ENCODE results near the gene ACLY.
"Not testable (repeated sequence)": the region's sequence is repeated elsewhere in the genome, so short reads cannot be mapped to it uniquely, and the experiment has no call there.

Gene ACLY

DNA sequence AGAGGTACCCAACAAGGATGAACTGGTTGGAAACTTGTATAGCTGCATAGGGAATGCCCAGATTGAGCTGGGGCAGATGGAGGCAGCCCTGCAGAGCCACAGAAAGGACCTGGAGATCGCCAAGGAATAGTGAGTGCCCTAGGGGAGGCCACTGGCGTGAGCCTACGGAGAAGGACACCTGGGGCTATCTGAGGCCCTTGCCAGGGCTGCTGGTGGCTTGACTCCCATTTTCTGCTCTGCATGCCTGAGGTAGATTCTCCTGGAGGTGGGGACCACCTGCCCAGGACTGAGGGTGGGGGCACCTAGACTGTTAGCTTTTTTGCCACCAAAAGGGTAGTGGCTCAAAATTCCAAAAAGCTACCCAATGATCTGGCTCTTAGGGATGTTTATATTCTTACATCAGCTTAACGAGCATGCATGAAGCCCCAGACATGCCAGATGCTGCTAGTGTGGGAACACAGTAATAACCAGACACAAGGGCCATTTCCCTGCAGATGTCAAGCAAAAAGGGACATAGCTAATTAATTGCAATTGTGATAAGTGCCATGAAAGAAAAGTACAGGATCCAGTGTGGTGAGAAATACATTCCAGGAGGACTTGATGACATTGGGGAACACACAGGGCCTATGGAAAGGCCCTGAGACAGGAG, 20.4 kb upstream of the ACLY start:
- DNase-seq (ENCODE audit: low spot score), result no peak

DNA sequence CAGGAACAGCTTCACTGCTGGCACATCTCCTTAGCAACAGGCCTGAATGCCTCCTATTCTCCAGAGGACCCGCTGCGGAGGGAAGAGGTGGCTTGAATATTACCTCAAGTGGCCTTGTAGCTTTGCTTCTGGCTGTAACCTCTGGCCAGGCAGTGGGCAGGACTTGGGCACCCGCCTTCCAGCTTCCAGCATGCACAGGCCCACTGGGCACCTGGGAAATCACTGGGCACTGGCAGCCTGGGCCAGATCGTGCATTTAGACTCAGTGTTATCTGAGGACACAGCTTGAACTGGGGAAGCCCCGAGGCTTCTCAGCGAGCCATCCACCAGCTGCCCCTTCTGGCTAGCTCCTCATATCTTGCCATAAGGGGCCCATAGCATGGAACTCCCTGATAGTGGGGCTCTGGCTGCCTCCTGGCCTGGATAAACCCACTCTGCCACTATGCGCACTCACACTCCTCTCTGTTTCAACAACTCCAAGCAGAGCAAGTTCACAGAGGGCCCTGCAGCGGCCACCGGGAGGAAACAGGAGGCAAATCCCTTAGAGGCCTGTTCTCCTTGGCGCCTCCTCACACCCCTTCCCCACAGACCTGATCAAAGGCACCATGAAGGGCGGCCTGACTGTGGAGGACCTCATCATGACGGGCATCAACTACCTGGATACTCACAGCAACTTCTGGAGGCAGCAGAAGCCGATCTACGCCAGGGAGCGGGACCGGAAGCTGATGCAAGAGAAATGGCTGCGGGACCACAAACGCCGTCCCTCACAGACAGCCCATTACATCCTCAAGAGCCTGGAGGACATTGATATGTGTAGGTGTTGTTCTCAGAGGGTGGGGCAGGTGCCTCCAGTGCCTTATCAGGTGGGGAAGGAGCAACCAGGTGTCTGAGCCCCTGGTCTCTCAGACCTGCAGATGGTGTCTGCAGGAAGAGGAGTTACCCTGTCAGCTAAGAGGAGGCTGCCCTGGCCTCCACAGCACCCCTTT, 19.5 kb upstream of the ACLY start:
- DNase-seq (ENCODE audit: low spot score), result no peak

DNA sequence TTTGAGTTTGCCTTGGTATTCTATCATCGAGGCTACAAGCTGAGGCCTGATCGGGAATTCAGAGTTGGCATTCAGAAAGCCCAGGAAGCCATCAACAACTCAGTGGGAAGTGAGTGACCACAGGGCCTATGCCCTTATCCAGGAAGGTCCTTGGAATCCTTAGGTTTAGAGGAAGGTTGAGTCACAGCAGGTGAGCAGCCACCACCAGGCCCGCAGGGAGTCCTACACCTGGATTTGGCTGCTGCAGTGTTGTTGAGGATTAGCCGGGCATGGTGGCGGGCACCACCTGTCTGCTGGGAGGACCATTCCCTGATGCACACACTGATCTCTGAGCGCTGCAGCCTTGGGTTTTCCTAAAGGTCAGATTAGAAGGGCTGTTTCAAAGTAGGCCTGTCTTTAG, 16.9 kb upstream of the ACLY start:
- no peak for DNase-seq (ENCODE audit: low spot score)

DNA sequence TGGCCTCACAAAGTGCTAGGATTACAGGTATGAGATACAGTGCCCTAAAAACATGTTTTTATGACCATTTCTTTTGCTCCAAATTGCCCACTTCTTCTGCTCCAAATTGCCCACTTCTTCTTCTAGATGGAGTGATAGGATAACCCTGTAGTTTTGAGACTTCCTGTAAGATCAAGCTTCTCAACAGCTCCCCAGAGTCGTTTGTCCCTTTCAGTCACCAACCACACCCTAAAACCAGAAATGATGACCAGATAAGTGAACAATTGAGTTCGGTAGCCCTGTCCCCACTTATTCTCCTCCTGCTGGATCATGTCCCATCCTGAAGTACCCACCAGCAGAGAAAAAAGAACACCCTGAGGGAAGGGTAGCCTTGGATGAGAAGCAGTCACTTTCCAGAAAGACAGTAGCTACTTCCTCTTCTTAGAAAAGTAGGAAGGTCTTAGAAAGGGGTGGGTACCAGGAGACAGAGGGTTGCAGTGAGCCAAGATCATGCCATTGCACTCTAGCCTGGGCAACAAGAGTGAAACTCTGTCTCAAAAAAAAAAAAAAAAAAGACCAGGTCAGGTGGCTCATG, 14.2 kb upstream of the ACLY start:
- DNase-seq (ENCODE audit: low spot score), result peak; percentile 28

DNA sequence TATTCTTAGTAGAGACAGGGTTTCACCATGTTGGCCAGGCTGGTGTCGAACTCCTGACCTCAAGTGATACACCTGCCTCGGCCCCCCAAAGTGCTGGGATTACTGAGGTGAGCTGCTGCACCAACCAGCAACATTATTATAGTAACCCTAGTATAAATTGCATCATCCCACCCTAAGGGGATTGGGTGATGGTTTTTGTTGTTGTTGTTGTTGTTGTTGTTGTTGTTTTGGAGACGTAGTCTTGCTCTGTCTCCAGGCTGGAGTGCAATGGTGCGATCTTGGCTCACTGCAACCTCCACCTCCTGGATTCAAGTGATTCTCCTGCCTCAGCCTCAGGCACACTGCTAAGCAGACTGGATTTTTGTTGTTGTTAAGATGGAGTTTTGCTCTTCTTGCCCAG, 13.0 kb upstream of the ACLY start:
- not testable (repeated sequence) for DNase-seq (ENCODE audit: low spot score)

DNA sequence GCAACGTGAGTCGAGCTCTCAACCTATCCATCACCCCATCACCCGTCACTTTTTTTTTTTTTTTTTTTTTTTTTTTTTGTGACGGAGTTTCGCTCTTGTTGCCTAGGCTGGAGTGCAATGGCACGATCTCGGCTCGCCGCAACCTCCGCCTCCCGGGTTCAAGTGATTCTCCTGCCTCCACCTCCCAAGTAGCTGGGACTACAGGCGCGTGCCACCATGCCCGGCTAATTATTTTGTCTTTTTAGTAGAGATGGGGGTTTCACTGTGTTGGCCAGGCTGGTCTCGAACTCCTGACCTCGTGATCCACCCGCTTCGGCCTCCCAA, 12.0 kb upstream of the ACLY start:
- not testable (repeated sequence) for DNase-seq (ENCODE audit: low spot score)

DNA sequence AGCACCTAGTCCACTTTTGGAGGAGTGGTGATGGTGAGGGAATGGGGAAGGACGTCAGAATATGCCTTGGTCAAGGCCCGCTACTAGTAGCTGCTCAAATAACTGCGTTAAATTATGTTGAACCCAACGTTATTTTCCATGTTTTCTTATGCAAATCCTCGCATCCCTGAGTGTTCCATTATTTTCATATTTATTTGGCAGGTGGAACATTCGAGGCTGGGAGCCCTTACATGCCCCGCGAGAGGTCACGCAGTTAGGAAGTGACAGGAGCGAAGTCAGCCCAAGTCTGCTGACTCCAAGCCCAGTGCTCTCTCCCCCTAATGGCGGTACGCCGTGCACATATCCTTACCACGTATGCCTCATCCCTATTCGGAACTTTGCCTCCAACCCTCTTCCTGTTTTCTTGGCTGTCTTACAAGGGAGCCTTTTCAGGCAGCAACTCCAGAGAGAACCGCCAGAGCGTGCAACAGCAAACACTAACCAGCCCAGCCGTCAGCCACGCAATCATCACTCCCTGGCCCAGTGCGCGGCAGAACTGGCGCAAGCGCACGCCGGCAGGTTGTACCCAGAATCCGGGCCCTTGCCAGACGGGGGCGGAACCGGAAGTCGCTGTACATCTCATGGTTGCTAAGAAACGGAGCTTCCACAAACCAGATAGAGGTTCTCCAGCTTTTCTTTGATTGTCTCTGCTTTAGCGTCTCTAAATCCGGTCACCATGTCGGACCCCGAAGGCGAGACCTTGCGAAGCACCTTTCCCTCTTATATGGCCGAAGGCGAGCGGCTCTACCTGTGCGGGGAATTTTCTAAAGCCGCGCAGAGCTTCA, 11.5 kb upstream of the ACLY start, which contains the start of gene ODAD4:
Gene ODAD4 (plus strand): TSS at position 609 of the 824 bp plus-strand sequence. CDS start 107 bp downstream, at position 716.
- peak; percentile 97 for DNase-seq (ENCODE audit: low spot score)

DNA sequence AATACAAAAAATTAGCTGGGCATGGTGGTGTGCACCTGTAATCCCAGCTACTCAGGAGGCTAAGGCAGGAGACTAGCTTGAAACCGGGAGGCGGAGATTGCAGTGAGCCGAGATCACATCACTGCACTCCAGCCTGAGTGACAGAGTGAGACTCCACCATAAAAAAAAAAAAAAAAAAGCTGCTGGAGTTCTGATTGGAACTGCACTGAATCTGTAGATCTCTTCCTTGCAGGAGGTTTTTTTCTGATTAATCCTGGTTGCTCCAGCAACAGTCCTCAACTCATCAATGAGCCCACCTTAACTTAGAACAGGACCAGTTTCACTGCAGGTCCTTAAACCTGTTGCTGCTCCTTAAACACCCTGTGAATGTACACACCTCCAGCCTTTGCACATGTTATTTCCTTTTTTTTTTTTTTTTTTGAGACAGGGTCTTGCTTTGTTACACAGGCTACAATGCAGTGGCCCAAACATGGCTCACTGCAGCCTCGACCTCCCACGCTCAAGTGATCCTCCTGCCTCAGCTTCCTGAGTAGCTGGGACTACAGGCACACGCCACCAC, 10.0 kb upstream of the ACLY start:
- no peak for DNase-seq (ENCODE audit: low spot score)

DNA sequence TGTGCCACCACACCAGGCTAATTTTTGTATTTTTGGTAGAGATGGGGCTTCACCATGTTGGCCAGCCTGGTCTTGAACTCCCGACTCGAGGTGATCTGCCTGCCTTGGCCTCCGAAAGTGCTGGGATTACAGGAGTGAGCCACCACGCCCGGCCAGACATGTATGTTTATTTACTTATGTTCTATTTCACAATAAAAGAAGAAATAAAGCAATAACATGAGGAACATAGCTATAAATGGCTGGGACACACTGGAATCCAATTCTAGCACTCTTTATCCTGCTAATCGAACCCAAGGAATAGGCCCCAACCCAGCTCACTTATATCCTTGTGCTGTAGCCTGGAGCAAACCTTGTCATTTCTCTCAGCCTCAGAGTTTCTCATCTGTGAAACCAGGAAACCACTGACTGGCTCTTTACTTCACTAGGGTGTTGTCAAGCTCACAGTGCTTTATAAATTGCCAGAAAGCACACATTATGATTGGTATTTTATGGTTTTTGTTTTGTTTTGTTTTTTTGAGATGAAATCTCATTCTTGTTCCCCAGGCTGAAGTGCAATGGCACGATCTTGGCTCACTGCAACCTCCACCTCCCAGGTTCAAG, 7.3 kb upstream of the ACLY start:
- DNase-seq (ENCODE audit: low spot score), result no peak

DNA sequence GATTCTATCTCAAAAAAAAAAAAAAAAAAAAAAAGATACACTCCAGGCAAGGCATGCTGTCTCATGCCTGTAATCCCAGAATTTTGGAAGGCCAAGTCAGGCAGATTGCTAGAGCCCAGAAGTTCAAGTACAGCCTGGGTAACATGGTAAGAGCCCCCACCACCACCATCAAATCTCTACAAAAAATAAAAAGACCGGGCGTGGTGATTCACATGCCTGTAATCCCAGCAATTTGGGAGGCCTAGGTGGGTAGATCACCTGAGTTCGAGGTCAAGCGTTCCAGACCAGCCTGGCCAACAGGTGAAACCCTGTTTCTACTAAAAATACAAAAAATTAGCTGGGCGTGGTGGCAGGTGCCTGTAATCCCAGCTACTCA, 1.8 kb upstream of the ACLY start:
- DNase-seq (ENCODE audit: low spot score), result no peak

DNA sequence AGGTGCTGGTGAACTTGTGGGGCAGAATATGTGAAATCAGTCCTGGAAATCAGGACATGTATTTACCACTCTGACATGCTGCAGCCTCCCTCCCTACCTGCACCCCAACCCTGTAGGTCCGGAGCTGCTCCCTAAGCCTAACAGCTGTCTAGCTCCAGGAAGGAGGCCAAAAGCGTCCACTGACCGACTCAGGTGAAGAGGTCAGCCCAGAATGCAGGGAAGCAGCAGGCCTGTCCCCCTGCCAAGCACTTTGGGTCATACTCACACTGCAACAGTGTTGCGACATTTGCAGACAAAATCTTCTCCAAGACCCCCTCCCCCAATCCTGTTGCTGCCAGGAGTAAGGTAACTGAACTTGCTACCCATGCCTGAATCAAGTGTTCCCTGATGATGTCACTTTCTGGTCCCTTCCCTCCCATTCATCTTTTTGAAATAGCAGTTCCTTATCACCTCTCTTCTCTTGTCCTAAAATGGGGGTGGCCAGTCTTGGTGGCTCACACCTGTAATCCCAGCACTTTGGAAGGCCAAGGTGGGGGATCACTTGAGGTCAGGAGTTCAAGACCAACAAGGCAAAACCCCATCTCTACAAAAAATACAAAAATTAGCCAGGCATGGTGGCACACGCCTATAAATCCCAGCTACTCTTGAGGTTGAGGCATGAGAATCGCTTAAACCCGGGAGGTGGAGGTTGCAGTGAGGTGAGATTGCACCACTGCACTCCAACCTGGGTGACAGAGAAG, 1.3 kb upstream of the ACLY start:
- DNase-seq (ENCODE audit: low spot score), result no peak

DNA sequence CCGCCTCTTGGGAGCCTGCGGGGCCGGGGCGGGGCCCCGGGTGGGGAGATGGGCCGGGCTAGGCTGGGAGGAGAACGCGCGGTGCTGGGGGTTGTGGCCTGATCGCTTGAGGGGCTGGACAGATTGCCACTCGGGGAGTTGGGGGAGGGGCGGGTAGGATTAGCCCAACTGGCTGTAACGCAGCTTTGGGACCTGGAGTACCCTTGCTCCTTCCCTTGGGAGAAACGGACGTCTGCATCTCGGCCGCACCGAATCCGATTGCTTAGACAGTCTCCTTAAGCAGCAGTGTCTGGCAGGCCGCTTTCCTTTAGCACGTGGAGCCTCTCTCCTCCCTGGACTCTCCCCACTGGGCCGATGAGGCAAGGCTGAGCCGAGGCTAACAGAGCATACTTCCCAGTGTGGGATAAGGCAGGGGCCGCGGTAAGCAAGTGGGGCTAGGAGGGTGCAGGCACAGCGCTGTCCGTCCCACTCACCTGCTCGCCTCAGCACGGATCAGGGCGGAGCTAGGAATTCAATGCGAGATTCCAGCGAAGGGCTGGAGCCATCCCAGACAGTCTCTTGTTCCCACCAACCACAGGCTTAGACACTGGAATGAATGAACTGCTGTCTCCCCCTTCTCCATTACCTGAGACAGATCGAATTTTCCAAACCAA, 540 bp upstream of the ACLY start:
- DNase-seq (ENCODE audit: low spot score), result no peak

DNA sequence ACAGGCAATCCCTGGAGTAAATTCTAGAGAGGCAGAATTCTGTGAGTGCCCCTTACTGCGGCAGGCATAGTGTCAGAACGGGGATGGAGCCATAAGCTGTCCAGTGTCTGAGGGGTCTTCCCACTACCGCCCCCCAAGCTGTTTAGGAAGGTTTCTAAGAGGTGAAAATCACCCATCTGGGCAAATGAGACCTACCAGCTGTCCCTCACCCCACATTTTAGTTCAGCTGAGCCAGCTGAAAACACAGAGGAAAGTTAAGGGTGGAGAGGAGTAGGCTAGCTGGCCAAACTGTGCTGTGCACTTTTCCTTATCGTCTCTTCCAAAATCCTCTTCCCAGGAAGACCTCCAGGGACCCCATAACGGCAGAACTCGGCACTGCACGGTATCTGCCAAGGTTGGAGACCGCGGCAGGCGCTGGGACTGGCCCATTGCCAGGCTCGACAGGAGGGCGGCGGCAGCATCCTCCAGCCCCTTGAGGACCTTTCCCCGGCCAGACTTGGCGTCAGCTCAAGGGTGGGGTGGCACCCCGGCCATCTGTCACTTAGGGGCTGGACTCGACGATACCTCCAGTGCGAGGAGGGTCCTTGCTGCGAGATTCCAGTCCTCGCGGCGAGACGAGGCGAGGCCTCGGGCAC, 955 bp downstream of the ACLY start:
- DNase-seq (ENCODE audit: low spot score), result peak; percentile 65

DNA sequence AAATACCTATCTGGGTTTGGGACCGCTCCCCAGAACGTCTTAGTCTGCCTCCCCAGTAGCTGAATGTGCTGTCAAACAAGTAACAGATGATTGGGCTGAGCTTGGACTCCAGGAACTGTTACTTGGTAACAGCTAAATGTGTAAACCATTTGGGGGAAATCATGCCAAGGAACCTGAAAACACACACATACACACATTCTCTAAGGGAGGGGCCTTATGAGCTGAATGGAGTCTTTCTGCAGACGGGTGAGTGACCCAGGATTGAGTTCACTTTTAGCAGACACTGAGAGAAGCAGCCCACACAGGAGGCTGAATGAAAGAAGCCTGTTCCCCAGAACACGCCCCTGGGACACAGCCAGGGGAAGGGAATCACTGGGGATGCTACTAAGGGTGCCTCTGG, 1.6 kb downstream of the ACLY start:
- peak; percentile 30 for DNase-seq (ENCODE audit: low spot score)

DNA sequence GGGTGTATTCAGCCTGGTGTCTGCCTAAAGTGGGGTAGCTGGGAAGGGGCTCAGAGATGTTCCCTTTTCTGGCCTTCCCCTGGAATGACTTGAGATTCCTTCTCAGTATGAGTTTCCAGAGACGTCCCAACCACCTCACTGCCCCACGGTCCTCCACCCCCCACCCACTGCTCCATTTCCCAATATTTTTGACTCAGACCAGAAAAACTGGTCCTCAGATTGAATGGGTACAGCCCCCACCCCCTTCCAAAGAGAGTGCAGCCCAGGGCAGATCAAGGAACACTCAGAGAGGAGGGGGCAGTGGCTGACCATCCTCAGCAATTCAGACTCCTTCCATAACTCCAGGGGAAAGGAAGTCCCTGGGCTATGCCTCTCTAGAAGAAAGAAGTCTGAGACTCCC, 3.2 kb downstream of the ACLY start:
- DNase-seq (ENCODE audit: low spot score), result no peak

DNA sequence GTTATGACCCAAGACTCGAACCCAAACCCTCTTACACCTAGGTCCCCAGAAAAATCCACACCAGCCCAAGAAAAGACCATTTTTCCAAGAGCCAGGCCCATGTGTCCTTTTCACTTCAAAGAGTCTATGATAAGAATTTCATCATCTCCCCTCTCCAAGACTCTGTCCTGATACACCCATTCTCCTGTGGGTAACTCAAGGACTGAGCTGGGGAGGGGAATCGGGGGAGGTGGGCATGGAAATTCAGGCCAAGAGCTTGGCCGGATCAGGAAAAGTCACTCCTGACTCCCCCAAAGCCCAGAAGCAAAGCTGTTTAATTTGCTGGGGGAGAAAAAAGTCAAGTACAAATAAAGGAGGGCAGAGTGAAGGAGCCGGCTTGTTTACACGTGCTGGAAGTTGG, 3.7 kb downstream of the ACLY start:
- no peak for DNase-seq (ENCODE audit: low spot score)

DNA sequence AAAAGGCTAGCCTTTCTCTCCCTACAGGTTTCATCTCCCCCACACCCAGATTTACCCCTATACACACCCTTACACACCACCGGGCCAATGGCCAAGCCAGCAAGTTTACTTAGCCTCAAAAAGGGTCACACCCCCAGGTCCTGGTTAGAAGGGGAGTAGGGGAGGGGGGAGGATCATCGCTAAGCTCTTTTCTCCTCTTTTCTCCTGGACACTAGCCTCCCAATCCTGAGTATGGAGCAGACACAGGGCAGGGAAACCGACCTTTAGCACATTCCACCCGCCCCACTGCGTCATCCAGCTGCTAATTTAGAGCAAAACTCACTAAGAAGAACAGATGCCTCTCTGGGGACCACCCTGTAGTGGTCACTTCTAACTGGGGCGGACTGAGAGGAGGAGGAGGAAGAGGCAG, 4.4 kb downstream of the ACLY start:
- DNase-seq (ENCODE audit: low spot score), result no peak

DNA sequence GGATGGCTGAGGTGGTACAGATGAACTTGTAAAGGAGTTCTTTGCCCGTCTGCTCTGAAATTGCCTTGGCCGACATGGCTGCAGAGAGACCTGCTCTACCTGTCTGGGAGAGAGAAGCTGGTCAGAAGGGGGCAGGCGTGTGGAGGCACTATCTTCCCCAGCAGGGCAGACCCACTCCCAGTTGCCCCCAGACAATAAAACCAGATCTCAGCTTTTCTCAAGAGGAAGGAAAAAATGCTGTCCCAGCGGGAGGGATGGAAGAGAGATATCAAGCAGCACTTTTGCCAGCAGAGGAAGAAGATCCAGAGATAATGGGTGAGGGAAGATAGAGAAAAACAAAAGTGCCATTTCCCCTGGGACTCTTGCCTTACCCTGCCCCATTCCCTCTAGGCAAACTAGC, 5.0 kb downstream of the ACLY start:
- DNase-seq (ENCODE audit: low spot score), result no peak

DNA sequence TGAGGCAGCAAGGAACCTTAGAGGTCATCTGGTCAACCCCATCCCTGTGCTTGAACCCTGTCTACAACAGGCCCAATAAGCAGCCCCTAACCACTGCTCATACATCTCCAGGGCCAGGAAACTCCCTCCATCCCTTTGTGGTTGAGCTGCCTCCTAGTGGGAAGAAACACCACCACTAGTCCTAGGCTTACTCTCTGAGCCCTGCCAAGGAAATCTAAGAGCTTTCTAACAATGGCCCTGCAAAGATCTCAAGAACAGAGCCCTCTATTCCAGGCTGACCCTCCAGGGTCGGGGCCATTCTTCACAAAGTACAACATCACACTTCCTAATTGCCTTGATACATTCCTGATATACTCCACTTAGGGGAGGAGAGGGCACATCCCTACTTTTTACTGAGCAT, 5.8 kb downstream of the ACLY start:
- DNase-seq (ENCODE audit: low spot score), result no peak
